SU-DHL-6 (cell line): ENCODE measurements around the gene INPP4B.

Source experiments
- H2AFZ ChIP-seq: fragments of 200-600 bp; sonication (generic); 2 replicates; pipeline ENCODE4 v1.6.1; 2014; ENCODE audit warnings: low read depth, mild to moderate bottlenecking, moderate library complexity, mixed read lengths, antibody characterized with exemption, low read length; ENCODE audit not compliant: severe bottlenecking
- H3F3A ChIP-seq: fragments of 200-600 bp; shearing (Covaris generic); 2 replicates; pipeline ENCODE4 v1.6.0; 2016; ENCODE audit warnings: antibody characterized with exemption, mild to moderate bottlenecking; ENCODE audit not compliant: insufficient read depth
- H3K27ac ChIP-seq: fragments of 200-600 bp; sonication (generic); 2 replicates; pipeline ENCODE4 v1.5.1; 2016; ENCODE audit warnings: low read depth, mild to moderate bottlenecking, low read length, moderate library complexity, mixed read lengths
- H3K27me3 ChIP-seq: fragments of 200-600 bp; sonication (generic), shearing (Covaris generic); 2 replicates; pipeline ENCODE4 v1.6.0; 2014; ENCODE audit warnings: mild to moderate bottlenecking, low read length
- H3K36me3 ChIP-seq: fragments of 200-600 bp; sonication (generic); 2 replicates; pipeline ENCODE4 v1.6.1; 2014; ENCODE audit warnings: mild to moderate bottlenecking, low read length, mixed read lengths
- H3K4me2 ChIP-seq: fragments of 300-600, 200-600 bp; shearing (Covaris generic), sonication (generic); 2 replicates; pipeline ENCODE4 v1.6.0; 2014; ENCODE audit warnings: low read length, low read depth, mild to moderate bottlenecking; ENCODE audit not compliant: poor library complexity, severe bottlenecking
- H3K4me3 ChIP-seq: fragments of 200-600 bp; sonication (generic); 2 replicates; pipeline ENCODE4 v1.5.1; 2014; ENCODE audit warnings: antibody characterized with exemption, low read length, mild to moderate bottlenecking, mixed read lengths; ENCODE audit not compliant: insufficient read depth, poor library complexity, severe bottlenecking
- H3K79me2 ChIP-seq: fragments of 200-600 bp; sonication (generic); 2 replicates; pipeline ENCODE4 v1.6.1; 2014; ENCODE audit warnings: mild to moderate bottlenecking, low read length, moderate library complexity; ENCODE audit not compliant: insufficient read depth
- H3K9ac ChIP-seq: fragments of 200-600 bp; sonication (generic); 2 replicates; pipeline ENCODE4 v1.7.0; 2014; ENCODE audit warnings: mild to moderate bottlenecking, low read length
- H3K9me2 ChIP-seq: fragments of 200-600 bp; sonication (generic); replicated peaks from 2 replicates; pipeline ENCODE4 v1.6.1; 2014; ENCODE audit warnings: low read length; ENCODE audit not compliant: insufficient read depth
- H3K9me3 ChIP-seq: fragments of 200-600 bp; sonication (generic); 2 replicates; pipeline ENCODE4 v1.6.1; 2014; ENCODE audit warnings: low read length, mixed read lengths; ENCODE audit not compliant: insufficient read depth
- H4K20me1 ChIP-seq: fragments of 200-600 bp; sonication (generic); 2 replicates; pipeline ENCODE4 v1.6.1; 2014; ENCODE audit warnings: low read depth, mild to moderate bottlenecking, antibody characterized with exemption, low read length, moderate library complexity, mixed read lengths
- CTCF ChIP-seq: fragments of 200-600 bp; sonication (generic); IDR thresholded peaks from one replicate; pipeline ENCODE4 v1.5.1; 2017; ENCODE audit warnings: antibody characterized with exemption, mild to moderate bottlenecking, low read length, moderate library complexity; ENCODE audit not compliant: insufficient read depth, poor library complexity, severe bottlenecking
- EZH2phosphoT487 ChIP-seq: fragments of 200-600 bp; sonication (generic), shearing (Covaris generic); conservative IDR thresholded peaks from 2 replicates; pipeline ENCODE4 v1.6.1; 2018; ENCODE audit warnings: mild to moderate bottlenecking, antibody characterized with exemption, low read length, moderate library complexity, mixed read lengths

The INPP4B gene

GRCh38 chr4:142566777-142567176 is 279.3 kb downstream of the INPP4B start:
- Histone ChIP-seq H2AFZ (no peak overlapping the region), H3K9ac (no peak overlapping the region), H3K9me2 (no peaks in the 10 kb centered on the region), H3K36me3 (no peaks in the 10 kb centered on the region), H3K79me2 (no peaks in the 10 kb centered on the region), H3F3A (no peaks in the 10 kb centered on the region), H3K4me2 (no peak overlapping the region), H4K20me1 (no peaks in the 10 kb centered on the region), H3K9me3 (no peaks in the 10 kb centered on the region), H3K4me3 (no peak overlapping the region), H3K27me3 (no peaks in the 10 kb centered on the region), H3K27ac (no peak overlapping the region)
- no peak for TF ChIP-seq CTCF
- TF ChIP-seq EZH2phosphoT487 = no peak

GRCh38 chr4:142566243-142566642 is 279.9 kb downstream of the INPP4B start:
- Histone ChIP-seq H3K9me2 (no peaks in the 10 kb centered on the region), H3K9ac (no peak overlapping the region), H3K4me2 (no peak overlapping the region), H4K20me1 (no peaks in the 10 kb centered on the region), H3K27ac (no peak overlapping the region), H3K4me3 (no peak overlapping the region), H3K27me3 (no peaks in the 10 kb centered on the region), H3F3A (no peaks in the 10 kb centered on the region), H3K36me3 (no peaks in the 10 kb centered on the region), H3K79me2 (no peaks in the 10 kb centered on the region), H2AFZ (no peak overlapping the region), H3K9me3 (no peaks in the 10 kb centered on the region)
- TF ChIP-seq CTCF = no peak
- TF ChIP-seq EZH2phosphoT487 = no peak

- no peak overlapping the region for H2AFZ ChIP-seq
- H3K9me3 ChIP-seq = no peaks in the 10 kb centered on the region
- H3F3A ChIP-seq = no peaks in the 10 kb centered on the region
- no peaks in the 10 kb centered on the region for H3K36me3 ChIP-seq
- no peak overlapping the region for H3K9ac ChIP-seq
- H3K4me3 ChIP-seq = no peak overlapping the region
- TF ChIP-seq CTCF (no peak), EZH2phosphoT487 (no peak)
- no peaks in the 10 kb centered on the region for H3K27me3 ChIP-seq
- no peaks in the 10 kb centered on the region for H3K79me2 ChIP-seq
- H3K27ac ChIP-seq = no peak overlapping the region
- H3K9me2 ChIP-seq = no peaks in the 10 kb centered on the region
- H4K20me1 ChIP-seq = no peaks in the 10 kb centered on the region
- H3K4me2 ChIP-seq = no peak overlapping the region
These were observed 280.3 kb downstream of the INPP4B start for GRCh38 chr4:142565771-142566170.
